GM04503 (cell line): ENCODE results near the gene IER2.
"Not testable (repeated sequence)": the region's sequence is repeated elsewhere in the genome, so short reads cannot be mapped to it uniquely, and the experiment has no call there.

Experiments used
- DNase-seq: peaks from one replicate; pipeline ENCODE4 v3.0.0-alpha.2; 2012; ENCODE audit warnings: low read depth

The IER2 gene

DNA sequence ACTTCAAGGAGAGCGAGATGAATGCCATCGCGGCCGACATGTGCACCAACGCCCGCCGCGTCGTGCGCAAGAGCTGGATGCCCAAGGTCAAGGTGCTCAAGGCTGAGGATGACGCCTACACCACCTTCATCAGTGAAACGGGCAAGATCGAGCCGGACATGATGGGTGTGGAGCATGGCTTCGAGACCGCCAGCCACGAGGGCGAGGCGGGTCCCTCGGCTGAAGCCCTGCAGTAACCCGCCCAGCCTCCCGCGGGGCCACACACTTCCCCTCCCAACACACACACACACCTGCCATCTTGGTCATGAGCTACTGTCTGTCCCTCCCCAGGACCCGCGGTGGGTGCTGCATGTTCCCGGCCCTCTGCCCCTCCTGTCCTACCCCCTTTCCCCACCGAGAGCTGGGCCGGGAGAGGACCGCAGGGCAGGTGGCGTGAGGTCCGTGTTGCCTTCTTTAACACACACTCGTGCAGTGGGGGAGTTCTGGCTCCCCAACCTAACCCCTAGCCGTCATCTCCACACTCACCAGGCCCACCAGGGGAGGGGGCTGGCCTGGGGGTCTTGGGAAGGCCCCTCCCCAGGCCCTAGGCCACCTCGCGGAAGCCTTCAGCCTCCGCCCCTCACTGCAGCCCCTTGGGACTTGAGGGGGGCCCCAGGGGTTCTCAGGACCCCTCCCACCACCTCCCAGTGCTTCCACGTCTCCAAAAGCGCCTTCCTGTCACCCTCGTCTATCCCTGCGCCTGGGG lies 11.9 kb upstream of the IER2 start:
- DNase-seq, result no peak

DNA sequence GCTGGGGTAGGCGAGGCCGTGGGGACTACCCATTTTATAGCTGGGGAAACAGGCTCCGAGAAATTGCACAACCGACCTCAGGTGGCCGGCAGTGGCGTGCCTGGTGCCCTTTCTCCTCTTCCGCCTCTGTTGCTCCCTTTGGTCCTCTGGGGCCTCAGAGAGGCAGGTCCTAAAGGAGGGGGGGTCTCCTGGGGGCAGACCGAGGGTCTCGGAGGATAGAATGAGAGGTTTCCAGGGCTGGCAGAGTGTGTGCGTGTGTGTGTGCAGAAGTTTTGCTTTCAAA lies 11.4 kb upstream of the IER2 start:
- DNase-seq, result no peak

DNA sequence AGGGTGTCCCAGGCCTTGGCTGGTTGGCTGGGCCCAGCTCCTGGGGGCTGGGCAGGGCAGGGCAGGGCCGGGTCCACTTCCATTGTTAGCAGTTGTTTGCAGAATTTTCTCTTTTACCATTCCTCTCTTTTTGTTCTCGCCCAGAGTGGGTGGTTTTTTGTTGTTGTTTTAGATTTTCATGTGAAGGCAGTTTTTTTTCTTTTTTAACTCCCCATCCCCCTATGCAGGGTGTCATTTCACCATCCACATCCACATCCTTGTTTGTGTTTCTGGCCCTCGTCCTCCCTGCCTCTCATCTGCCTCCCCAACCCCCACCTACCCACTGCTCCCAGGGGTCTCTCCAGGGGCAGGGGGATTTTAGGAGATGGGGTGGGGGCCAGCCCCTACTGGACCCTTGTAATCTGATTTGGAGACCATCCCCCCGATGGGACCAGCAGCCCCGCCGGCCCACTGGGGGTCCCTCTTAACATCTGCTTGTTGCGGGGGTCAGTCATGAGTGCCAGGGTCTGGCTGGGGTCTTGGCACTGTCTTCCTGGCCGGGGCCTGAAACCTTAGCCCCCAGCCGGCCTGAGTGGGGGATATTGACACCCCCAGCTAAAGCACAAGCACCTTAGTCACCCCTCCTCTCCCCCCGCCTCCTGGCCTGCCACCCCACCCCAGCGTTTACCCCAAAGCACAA lies 10.4 kb upstream of the IER2 start:
- DNase-seq, result no peak

DNA sequence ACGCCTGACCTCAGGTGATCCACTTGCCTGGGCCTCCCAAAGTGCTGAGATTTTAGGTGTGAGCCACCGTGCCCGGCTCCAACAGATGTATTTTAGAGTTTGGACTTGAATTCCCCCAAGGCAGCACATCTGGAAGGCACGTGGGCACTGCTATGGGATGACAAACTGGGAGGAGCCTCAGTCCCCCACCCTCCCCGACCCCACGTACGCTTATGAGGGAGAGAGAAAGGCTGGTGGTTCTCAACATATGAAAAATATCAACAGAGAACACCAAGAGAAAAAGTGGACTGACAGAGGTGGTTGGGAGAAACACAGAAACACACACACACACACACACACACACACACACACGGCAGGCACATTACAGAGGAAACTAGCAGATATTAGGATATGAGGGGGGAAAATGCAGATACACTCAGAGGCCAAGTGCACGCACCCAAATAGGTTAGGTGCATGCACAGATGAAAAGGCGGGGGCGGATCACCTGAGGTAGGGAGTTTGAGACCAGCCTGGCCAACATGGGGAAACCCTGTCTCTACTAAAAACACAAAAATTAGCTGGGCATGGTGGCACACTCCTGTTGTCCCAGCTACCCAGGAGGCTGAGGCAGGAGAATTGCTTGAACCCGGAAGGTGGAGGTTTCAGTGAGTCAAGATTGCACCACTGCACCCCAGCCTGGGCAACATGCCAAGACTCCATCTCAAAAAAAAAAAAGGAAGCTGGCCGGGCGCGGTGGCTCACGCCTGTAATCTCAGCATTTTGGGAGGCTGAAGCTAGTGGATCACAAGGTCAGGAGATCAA lies 3.2 kb upstream of the IER2 start:
- no peak for DNase-seq

DNA sequence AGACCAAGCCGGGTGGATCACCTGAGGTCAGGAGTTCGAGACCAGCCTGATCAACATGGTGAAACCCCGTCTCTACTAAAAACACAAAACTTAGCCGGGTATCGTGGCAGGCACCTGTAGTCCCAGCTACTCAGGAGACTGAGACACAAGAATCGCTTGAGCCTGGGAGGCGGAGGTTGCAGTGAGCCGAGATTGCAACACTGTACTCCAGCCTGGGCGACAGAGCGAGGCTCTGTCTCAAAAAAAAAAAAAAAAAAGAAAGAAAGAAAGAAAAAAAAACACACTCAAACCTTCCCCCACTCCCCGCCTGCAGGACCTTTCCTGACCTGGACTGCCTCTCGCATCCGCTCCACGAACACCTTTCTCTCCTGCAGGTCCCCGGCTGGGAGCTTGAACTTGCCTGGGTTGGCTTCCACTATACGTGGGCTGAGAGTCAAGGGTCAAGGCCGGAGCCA lies 1.0 kb upstream of the IER2 start:
- DNase-seq, result not testable (repeated sequence)

DNA sequence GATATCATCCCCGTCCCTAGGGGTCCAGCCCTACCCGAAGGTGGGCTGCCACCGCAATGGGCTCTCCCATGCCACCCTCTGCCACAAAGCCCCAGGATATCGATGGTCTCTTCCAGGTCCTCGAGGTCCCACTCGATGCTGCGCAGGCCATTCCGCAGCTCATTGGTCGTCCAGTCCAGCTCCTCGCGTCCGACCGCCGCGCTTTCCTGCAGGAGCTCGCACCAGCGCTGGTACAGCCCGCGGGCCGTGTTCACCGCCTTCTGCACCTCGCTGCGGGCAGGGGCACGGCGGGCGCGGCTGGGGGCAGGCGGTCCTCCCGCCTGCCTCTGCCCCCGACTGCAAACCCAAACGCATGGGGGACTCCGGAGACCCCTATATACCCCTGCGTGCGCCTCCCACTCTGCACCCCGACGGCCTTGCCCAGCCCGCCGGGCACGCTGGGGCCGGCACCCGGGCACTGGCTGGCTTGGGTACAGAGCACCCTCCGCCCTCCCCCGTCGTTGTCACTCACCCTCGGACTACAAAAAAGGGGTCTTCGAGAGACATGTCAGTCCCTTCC lies 504 bp upstream of the IER2 start:
- DNase-seq, result no peak

DNA sequence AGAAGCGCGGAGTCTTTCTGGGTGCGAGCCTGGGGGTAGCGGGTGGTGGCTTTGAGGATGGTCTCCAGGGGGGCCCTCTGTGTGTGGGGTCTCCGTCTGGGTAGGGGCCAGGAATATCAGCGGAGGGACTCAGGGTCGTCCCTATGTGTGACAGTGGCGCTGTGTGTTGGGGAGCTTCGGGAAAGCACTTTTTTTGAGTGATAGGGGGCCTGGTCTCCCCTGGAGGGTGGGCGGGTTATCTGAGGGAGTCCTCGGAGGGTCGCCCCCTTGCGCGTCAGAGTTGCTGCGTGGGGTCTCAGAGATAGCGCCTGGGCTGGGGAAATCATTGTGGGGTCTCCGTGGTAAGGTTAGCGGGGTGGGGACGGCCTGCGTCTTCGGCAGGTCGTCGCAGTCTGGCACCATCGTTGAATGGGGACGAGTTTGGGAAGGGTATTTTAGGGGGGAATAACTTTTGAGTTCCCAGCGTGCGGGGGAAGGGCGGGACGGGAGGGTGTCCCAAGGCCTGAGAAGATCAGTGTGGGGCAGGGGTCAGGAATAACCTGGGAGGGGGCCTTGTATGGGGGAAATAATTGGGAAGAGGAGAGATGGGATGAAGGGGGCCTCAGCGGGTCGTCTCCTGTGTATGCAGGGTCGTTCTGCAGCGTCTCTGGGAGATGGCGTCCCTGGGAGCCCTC lies 857 bp downstream of the IER2 start:
- DNase-seq, result no peak

DNA sequence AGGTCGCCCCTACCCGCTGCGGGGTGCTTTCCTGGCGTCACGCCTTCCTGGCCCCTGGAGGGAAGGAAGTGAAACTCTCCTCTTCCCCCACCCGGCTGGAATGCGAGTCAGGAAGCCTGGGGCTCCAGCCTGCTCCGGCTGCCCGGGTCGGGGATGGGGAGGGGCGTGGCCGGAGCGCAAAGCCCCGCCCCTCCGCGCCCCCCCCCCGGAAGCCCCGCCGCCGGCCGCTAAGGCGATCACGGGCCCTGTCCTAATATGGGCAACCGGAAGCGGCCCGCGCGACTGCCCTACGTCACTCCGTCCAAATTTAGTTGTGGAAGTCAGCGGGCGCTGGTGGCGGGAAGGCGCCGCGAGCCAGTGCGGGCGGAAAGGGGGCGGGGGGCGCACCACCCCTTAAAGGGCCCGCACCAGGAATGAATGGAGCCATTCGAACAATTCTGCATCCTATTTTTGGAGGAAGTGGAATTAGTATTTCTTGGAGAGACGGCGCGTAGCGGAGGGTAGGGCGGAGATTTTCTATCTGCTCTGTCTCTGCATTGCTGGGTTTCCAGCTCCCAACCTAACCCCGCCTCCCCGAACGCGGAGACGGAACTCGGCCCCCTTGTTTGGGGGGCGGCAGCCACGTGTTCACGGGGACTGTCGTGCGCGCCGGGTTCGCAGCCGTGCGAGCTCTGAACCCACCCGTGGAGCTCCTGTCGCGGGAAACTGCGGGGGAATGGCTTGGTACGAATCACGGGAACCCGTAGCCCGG lies 1.6 kb downstream of the IER2 start:
- no peak for DNase-seq

DNA sequence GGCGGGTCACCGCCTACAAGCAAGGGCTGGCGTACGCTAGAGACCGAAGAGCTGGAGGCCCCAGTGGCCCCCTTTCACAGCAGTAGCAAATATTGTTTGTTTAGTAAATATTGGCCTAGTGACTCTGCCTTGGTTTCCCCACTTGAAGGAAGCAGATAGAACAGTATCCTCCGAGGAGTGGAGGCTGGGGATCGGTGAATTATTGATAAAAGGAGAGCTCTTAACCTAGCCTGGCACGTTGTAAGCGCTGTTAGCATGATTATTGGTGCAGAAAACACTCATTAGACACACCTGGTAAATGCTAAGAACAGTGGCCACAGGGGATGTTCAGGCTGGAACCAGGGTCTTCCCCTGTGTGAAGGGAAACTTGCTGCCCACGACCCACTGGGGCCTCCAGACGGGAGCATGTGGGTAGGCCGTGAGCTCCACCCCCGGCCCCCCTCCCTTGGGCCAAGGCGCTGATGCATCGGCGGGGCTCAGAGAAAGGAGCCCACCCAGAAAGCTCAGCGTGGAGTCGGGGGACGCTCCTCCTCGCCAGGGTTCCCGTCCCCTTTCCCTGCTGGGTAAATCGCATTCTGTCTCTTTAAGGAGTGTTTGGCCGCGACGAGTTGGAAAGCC lies 2.3 kb downstream of the IER2 start:
- DNase-seq, result no peak

DNA sequence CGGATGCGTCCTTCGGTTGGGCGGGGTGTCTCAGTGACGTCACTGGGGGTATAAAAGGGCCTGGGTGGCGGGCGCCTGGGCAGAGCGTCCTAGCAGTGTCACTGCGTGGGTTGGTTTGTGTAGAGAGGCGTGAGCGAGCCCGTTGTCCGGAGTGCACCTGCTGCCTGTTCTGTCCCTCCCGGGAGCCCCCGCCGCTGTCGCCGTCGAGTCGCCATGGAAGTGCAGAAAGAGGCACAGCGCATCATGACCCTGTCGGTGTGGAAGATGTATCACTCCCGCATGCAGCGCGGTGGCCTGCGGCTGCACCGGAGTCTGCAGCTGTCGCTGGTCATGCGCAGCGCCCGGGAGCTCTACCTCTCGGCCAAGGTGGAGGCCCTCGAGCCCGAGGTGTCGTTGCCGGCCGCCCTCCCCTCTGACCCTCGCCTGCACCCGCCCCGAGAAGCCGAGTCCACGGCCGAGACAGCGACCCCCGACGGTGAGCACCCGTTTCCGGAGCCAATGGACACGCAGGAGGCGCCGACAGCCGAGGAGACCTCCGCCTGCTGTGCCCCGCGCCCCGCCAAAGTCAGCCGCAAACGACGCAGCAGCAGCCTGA lies 2.9 kb downstream of the IER2 start:
- no peak for DNase-seq

DNA sequence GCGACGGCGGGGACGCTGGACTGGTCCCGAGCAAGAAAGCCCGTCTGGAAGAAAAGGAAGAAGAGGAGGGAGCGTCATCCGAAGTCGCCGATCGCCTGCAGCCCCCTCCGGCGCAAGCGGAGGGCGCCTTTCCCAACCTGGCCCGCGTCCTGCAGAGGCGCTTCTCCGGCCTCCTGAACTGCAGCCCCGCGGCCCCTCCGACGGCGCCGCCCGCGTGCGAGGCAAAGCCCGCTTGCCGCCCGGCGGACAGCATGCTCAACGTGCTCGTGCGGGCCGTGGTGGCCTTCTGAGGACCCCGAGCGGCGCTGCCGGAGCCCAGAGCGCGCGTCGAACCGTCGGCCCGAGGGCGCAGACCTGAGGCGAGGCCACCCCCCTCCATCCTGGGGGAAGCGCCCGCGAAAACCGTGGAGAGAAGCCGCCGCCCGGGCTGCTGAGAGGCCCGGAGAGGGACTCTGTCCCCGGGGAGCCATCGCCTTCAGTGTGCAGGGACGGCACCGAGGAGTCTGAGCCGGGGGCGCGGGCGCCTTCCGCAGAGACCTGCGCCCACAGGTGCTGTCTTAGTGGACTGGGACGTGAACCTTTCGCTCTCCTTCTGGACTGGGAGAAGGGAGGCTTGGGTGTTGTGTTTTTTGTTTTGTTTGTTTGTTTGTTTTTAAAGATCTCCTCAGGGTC lies 3.5 kb downstream of the IER2 start:
- DNase-seq, result no peak

DNA sequence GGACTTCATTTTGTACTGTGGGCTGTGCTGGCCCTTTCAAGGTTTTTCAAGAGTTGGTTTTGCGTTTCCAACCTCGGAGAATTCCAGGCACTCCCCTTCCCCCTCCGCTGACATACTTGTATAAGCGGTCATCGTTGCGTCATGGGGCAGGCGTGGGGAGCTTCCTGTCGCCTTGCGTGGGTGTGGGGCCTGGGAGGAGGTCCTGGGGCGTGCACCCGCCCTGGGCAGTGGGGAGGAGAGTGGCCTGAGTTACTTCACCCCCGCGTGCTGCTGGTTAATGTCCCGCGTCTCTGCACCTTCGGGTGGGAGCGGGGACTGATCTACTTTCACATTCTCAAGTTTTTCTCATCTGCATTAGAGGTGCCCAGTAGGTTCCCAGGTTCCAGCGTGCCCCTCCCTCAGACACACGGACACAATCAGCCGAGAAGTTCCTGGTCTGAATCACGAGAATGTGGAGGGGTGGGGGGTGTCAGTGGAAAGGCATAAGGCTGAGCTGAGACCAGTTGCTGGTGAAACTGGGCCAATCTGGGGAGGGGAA lies 4.1 kb downstream of the IER2 start:
- peak; percentile 71 for DNase-seq

DNA sequence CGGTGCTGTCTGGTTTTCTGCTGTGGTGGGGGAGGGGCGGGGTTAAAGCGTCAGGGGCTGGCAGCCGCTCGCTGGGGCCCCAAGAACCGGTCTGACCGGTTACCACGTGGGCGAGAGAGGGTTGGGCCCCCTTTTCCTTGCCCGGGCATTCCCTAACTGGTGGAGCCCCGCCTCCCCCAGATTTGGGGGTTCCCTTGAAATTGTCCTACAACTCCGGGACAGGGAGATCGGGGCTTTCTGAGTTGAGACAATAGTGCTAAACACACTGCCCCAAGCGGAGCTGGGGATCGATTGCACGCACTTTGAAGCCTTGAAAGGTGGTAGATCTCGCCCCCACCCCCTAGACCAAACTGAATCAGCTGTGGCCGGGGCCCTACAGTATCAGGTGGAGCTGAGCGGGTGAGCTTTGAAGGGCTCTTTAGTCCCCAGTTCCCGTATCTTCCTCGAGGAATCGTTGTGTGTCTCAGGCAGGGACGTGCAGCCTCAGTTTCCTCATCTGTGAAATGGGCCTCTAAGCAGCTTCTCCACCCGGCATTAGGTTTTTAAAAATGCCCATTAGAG lies 4.8 kb downstream of the IER2 start:
- no peak for DNase-seq

DNA sequence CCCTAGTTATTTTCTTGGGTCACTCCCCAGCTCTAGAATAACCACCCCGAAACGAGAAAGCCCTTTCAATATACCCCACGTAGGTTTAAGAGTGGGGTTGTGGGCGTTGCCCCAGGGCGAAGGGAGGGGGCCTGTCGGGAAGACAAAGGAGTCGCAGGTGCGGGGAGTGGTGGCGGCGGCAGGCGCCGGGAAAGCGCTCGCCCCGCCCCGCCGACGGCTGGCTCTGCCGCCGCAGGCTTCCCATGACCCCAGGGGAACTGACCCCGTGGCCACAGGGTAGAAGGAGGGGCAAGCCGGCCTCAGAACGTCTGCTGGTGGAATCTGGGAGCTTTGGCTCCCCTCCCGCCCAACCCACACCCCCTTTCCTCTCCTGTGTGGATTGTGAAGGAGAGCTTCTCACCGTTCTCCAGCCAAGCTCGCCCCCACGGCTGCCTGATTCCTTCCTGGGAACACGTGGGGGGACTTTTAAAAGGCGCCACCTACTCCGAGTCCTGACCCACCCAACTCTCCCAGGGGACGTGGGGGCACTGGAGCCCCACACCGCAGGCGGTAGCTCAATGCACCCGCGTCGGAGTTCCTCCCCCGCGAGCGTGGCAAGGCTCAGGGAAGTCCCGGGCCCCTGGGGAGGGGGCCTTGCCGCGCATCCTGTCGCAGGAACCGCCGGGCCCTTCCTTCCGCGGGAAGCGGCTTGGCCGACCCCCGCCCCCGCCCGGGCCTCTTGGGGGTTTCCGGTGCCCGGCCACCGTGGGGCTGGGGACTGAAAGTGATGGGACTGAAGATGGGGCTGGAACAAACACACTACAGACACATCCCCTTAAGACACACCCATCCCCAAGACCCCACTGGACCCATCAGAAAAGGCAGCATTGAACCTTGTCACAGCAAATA lies 5.5 kb downstream of the IER2 start:
- no peak for DNase-seq

DNA sequence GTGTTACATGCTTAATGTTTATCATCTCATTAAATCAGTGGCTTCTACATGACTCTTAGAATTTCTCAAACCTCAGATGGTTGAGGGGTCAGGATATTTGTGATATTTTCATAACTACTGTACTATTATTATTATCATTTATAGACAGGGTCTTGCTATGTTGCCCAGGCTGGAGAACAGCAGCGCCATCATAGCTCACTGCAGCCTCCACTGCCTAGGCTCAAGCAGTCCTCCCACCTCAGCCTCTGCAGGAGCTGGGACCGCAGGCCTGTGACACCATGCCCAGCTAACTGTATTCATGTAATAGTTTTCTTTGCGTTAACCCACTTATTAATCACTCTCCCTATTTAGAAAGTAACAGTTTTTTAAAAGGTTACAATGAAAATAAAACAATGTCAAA lies 9.5 kb downstream of the IER2 start:
- no peak for DNase-seq

DNA sequence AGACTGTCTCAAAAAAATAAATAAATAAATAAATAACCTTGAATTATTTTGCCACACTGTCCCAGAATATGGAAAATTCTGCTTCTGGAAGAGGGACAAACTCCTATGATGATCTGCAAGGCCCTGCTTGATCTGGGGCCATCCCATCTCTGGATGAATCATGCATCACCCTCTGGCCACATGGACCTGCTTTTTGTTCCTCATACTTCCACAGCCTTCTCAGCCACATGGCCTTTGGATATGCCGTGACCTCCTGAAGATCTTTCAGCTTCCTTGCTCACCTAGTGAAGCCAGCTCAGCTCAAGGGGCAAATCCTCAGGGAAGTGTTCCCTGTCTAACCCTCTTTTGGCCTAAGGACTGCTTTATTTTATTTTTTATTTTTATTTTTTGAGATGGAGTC lies 10.3 kb downstream of the IER2 start:
- DNase-seq, result no peak

DNA sequence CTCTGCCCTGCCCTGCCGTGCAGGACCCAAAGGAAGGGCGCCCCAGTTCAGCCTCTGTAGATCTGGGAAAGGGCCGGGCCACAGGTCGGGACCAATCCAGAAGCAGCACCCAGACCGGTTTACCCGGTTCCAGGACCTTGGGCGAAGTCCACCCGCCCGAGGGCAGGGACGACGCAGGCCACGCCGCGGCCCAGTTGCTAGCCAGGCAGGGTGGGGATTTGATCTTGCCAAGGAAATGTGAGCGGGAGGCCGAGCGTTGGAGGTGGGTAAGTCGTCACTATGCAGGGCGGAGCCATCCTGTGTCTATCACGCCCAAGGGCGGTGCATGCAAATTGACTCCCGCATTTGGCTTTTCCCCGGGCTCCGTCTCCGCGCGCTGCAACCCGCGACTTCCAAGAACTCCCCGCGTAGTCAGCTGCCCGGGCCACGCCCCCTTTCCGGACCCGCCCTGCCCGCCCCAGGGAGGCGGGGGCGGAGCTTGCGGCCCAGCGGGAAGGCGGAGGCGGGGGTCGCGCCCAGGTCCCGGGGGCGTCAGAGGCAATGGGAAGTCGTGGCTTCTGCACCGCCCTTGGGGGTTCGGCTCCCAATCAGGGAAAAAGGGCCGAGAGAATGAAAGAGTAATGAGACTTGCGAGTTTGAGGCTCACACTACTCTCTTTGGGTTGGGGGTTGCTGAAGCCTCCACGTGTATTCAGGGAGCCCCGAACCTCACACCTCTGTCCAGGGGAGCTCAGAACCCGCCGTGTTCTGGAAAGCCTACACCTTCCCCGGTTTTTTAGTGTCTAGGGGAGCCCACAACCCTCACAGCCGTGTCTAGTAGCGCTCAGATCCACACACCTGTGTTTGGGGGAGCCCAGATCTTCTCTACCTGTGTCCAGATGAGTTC lies 12.8 kb downstream of the IER2 start:
- DNase-seq, result peak; percentile 89
